ENCODE results near the gene AMMECR1. TPM values are rescaled to one million over a fixed set of nuclear protein-coding genes. Genes with fewer than 3 reads are reported as not detected.

The AMMECR1 gene
- total and polyA plus RNA-seq, 2 of the 4 experiments (the other 2 are of a cell fraction), result 7.0 to 11.3 TPM

- H4K91ac ChIP-seq (ENCODE audit: insufficient read depth, low read depth, low read length), result no peak overlapping the region
- no peak overlapping the region for H3K4me2 ChIP-seq (ENCODE audit: low read depth, low read length)
- H4K5ac ChIP-seq (ENCODE audit: low read depth, low read length), result no peak overlapping the region
- intact Hi-C loops (cut with micrococcal nuclease), result no loop called here
- no peak overlapping the region for H2AK5ac ChIP-seq (ENCODE audit: low read depth, low read length)
- H3K4me1 ChIP-seq (ENCODE audit: control insufficient read depth, insufficient read depth, low read length), result no peaks in the 10 kb centered on the region
- no CpG with 5 or more reads among the region's 5 CpGs for WGBS, 2 experiments (ENCODE audit: extremely low coverage in 2 of 2, insufficient read length in 1 of 2)
- H3K23ac ChIP-seq (ENCODE audit: low read depth, low read length), result no peak overlapping the region
- H3K14ac ChIP-seq (replicated peaks; ENCODE audit: low read depth, low read length), result no peak overlapping the region
- no peaks in the 10 kb centered on the region for H3K36me3 ChIP-seq (ENCODE audit: control insufficient read depth, insufficient read depth, low read length)
- no peak overlapping the region for H3K56ac ChIP-seq (ENCODE audit: extremely low read depth, insufficient read depth, low read length)
- CTCF ChIA-PET, result no interaction called here
- TF ChIP-seq RAD21 (IDR thresholded peaks at IDR 0.05; ENCODE audit: low read length) (no peak), BHLHE40 (IDR thresholded peaks at IDR 0.05; ENCODE audit: low read depth, low read length) (no peak), MAFK (IDR thresholded peaks at IDR 0.05; ENCODE audit: low read depth, low read length) (no peak), ELK1 (IDR thresholded peaks at IDR 0.05; ENCODE audit: borderline replicate concordance, low read depth, low read length) (no peak), RCOR1 (IDR thresholded peaks at IDR 0.05; ENCODE audit: insufficient replicate concordance, low read length) (no peak), FOS (IDR thresholded peaks at IDR 0.05; ENCODE audit: low read depth, low read length) (no peak)
- no peak overlapping the region for H2BK5ac ChIP-seq (ENCODE audit: low read depth, low read length, poor library complexity, severe bottlenecking)
- no peak overlapping the region for H2BK120ac ChIP-seq (ENCODE audit: low read depth, low read length)
- peaks cover 4% of the 10 kb centered on the region; the same call in 1 of the 2 replicates for H4K20me1 ChIP-seq (ENCODE audit: insufficient read depth, low read length)
- H2AFZ ChIP-seq (replicated peaks; ENCODE audit: low read length, poor library complexity), result no peak overlapping the region
- peaks cover 7% of the 10 kb centered on the region for H3K9me1 ChIP-seq (ENCODE audit: insufficient read depth, low read length)
- H2AK9ac ChIP-seq (replicated peaks; ENCODE audit: low read depth, low read length, poor library complexity), result no peak overlapping the region
- peaks cover 3 to 11% of the 10 kb centered on the region in 2 experiments; a peak in 3 of 4 replicates for H3K79me1 ChIP-seq (ENCODE audit: low read depth in 1 of 2, low read length in 2 of 2)
- no peak overlapping the region for H2BK15ac ChIP-seq (ENCODE audit: low read depth, low read length)
- dilution Hi-C loops (cut with HindIII; ENCODE audit: low sequenced_read_pairs, unreplicated experiment), result no loop called here
- H3K4me3 ChIP-seq (ENCODE audit: insufficient read depth, low read depth, low read length), result no peak overlapping the region
- POLR2A ChIA-PET (ENCODE audit: unreplicated experiment), result no interaction called here
- H4K8ac ChIP-seq (ENCODE audit: low read depth in 2 of 2, low read length in 2 of 2), result no peak overlapping the region
- no TSS peak for BruUV-seq (replicated peaks)
- ATAC-seq (ENCODE audit: low read depth) (no peak), DNase-seq (no peak)
- H3K9me3 ChIP-seq (ENCODE audit: control insufficient read depth, insufficient read depth, low read length), result no peaks in the 10 kb centered on the region; the same call in 1 of the 2 replicates
- no peak overlapping the region for H3K18ac ChIP-seq (ENCODE audit: low read depth, low read length)
- in situ Hi-C loops (cut with MboI; ENCODE audit: low sequenced_read_pairs), result no loop called here
- no peak overlapping the region for H3K27ac ChIP-seq (ENCODE audit: insufficient read depth, low read length)
- no peaks in the 10 kb centered on the region for H3K27me3 ChIP-seq (ENCODE audit: control insufficient read depth, insufficient read depth, low read length)
- no peak overlapping the region for H2BK20ac ChIP-seq (ENCODE audit: low read depth, low read length)
- no peak overlapping the region for H3K9ac ChIP-seq (ENCODE audit: low read depth, low read length)
- no peak overlapping the region for H3K4ac ChIP-seq (ENCODE audit: low read depth, low read length)
Observed at GRCh38 chrX:110228453-110228852, 89.4 kb downstream of the AMMECR1 start.
